OCI-LY7 (cell line): ENCODE results near the gene CARD14.

Source experiments
- EZH2phosphoT487 ChIP-seq: fragments of 200-600 bp; sonication (generic); IDR thresholded peaks from 2 replicates; pipeline ENCODE4 v1.6.1; 2018; ENCODE audit warnings: low read depth, borderline replicate concordance, mild to moderate bottlenecking, mixed run types, antibody characterized with exemption, low read length, moderate library complexity, mixed read lengths
- TF ChIP-seq, protein P1 (sequence below): fragments of 200-600 bp; sonication (generic); conservative IDR thresholded peaks from 2 replicates; pipeline ENCODE4 v1.5.1; 2014; ENCODE audit warnings: mild to moderate bottlenecking, antibody characterized with exemption, low read length, moderate library complexity, mixed read lengths

DNA sequence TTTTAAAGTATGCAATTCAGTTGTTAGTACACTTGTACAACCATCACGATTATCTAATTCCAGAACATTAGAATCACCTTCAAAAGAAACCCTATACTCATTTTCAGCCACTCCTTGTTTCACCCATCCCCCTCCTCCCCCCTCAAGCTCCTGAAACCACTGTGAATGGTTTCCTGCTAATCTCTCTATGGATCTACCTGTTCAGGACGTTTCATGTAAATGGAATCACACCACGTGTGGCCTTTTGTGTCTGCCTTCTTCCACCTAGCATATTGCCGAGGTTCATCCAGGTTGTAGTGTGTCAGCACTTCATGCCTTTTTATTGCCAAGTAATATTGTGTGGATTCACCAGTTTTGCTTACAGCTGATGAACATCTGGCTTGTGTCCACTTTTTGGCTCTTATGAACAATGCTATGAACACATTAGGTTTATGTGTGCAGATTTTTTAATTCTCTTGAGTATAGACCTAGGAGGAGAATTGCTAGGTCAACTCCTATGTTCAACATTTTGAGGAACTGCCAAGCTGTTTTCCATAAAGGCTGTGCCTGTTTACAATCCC, 40.7 kb upstream of the CARD14 start:
- TF ChIP-seq, protein P1, sequence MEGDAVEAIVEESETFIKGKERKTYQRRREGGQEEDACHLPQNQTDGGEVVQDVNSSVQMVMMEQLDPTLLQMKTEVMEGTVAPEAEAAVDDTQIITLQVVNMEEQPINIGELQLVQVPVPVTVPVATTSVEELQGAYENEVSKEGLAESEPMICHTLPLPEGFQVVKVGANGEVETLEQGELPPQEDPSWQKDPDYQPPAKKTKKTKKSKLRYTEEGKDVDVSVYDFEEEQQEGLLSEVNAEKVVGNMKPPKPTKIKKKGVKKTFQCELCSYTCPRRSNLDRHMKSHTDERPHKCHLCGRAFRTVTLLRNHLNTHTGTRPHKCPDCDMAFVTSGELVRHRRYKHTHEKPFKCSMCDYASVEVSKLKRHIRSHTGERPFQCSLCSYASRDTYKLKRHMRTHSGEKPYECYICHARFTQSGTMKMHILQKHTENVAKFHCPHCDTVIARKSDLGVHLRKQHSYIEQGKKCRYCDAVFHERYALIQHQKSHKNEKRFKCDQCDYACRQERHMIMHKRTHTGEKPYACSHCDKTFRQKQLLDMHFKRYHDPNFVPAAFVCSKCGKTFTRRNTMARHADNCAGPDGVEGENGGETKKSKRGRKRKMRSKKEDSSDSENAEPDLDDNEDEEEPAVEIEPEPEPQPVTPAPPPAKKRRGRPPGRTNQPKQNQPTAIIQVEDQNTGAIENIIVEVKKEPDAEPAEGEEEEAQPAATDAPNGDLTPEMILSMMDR = no peak
- no peak for TF ChIP-seq EZH2phosphoT487
